Measurements from ENCODE around the gene ANKFN1.

DNA sequence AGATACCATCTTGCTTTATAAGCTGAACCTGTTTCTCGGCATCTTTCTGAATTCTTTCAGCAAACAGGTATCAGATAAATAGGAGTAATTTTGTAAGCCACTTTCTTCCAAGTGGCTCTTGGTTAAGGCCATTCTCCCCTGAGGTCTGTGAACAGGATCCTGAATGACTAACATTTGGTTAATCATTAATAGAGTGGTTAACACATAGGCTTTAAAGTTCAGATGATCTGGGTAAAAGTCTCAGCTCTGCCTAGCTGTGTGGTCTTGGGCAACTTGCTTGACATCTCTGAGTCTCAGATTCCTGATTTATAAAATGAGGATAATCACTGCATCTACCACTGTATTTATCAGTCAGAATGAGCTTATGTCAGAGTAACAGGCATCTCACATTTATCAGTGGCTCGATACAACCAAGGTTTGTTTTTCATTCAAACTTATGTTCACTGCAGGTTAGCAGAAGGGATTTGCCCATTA is 44.4 kb upstream of the ANKFN1 start:
- TF ChIP-seq, protein P1, sequence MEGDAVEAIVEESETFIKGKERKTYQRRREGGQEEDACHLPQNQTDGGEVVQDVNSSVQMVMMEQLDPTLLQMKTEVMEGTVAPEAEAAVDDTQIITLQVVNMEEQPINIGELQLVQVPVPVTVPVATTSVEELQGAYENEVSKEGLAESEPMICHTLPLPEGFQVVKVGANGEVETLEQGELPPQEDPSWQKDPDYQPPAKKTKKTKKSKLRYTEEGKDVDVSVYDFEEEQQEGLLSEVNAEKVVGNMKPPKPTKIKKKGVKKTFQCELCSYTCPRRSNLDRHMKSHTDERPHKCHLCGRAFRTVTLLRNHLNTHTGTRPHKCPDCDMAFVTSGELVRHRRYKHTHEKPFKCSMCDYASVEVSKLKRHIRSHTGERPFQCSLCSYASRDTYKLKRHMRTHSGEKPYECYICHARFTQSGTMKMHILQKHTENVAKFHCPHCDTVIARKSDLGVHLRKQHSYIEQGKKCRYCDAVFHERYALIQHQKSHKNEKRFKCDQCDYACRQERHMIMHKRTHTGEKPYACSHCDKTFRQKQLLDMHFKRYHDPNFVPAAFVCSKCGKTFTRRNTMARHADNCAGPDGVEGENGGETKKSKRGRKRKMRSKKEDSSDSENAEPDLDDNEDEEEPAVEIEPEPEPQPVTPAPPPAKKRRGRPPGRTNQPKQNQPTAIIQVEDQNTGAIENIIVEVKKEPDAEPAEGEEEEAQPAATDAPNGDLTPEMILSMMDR (IDR thresholded peaks at IDR 0.05; ENCODE audit: low read depth, low read length, poor library complexity, severe bottlenecking): no peak
- no peak for TF ChIP-seq EZH2phosphoT487 (IDR thresholded peaks at IDR 0.05; ENCODE audit: borderline replicate concordance, low read length)

Measured in DOHH2 (cell line).